PC-9 (cell line): ENCODE measurements around the gene ZFYVE27. TPM values are rescaled to one million over a fixed set of nuclear protein-coding genes. Genes with fewer than 3 reads are reported as not detected.

Experiments used
- BruUV-seq: library from RNA; stranded (reverse); fragments of 400-500 nt; replicated peaks from 2 replicates; lab custom pipeline; 2021; lab: Mats Ljungman, UMichigan
- CTCF ChIA-PET: fragments of 300-600 bp; sonication (Branson Sonifier 250); formaldehyde crosslinking; loops from one replicate; lab custom pipeline; 2022; ENCODE audit warnings: antibody characterized with exemption; lab: Charles Lee
- POLR2A ChIA-PET: fragments of 300-600 bp; sonication (Branson Sonifier 250); formaldehyde crosslinking; loops from one replicate; lab custom pipeline; 2022; ENCODE audit warnings: antibody characterized with exemption; ENCODE audit not compliant: unreplicated experiment; lab: Charles Lee
- DNase-seq, 2 experiments: peaks; one replicate each; pipeline versions ENCODE4 v3.0.0 to v3.0.0-alpha.2; 2015 to 2022; ENCODE audit warnings: mixed read lengths in 1 of 2
- H2AFZ ChIP-seq: fragments of 200-600 bp; sonication (generic); 2 replicates; pipeline ENCODE4 v1.8.1; 2017; ENCODE audit warnings: antibody characterized with exemption
- H3F3A ChIP-seq: fragments of 200-600 bp; sonication (generic); 2 replicates; pipeline ENCODE4 v1.8.1; 2017; ENCODE audit warnings: antibody characterized with exemption, mild to moderate bottlenecking, low read depth; ENCODE audit not compliant: insufficient read depth
- H3K27ac ChIP-seq: fragments of 200-600 bp; sonication (generic); 2 replicates; pipeline ENCODE4 v1.6.1; 2016; ENCODE audit warnings: mixed run types
- H3K27me3 ChIP-seq: fragments of 200-600 bp; sonication (generic); 2 replicates; pipeline ENCODE4 v1.6.1; 2016; ENCODE audit warnings: low read depth, mixed run types; ENCODE audit not compliant: insufficient read depth
- H3K36me3 ChIP-seq: fragments of 200-600 bp; sonication (generic); 2 replicates; pipeline ENCODE4 v1.6.1; 2016; ENCODE audit warnings: low read depth, mixed run types
- H3K4me1 ChIP-seq: fragments of 200-600 bp; sonication (generic); replicated peaks from 2 replicates; pipeline ENCODE4 v1.6.1; 2016; ENCODE audit warnings: mixed run types; ENCODE audit not compliant: insufficient read depth
- H3K4me2 ChIP-seq: fragments of 200-600 bp; sonication (generic); 2 replicates; pipeline ENCODE4 v1.6.1; 2017; ENCODE audit warnings: mixed run types
- H3K4me3 ChIP-seq: fragments of 200-600 bp; sonication (generic); 2 replicates; pipeline ENCODE4 v1.6.1; 2016; ENCODE audit warnings: mixed run types
- H3K79me2 ChIP-seq: fragments of 200-600 bp; sonication (generic); 2 replicates; pipeline ENCODE4 v1.6.1; 2017; ENCODE audit warnings: low read depth, mixed run types
- H3K9me2 ChIP-seq: fragments of 200-600 bp; sonication (generic); 2 replicates; pipeline ENCODE4 v1.8.1; 2017; ENCODE audit warnings: mild to moderate bottlenecking; ENCODE audit not compliant: insufficient read depth
- H3K9me3 ChIP-seq: fragments of 200-600 bp; sonication (generic); 2 replicates; pipeline ENCODE4 v1.8.1; 2016; ENCODE audit warnings: low read depth; ENCODE audit not compliant: insufficient read depth
- H4K20me1 ChIP-seq: fragments of 200-600 bp; sonication (generic); 2 replicates; pipeline ENCODE4 v1.8.1; 2017; ENCODE audit not compliant: insufficient read depth
- EZH2 ChIP-seq: fragments of 200-600 bp; sonication (generic); IDR thresholded peaks from 2 replicates; pipeline ENCODE4 v1.8.0; 2017; ENCODE audit warnings: antibody characterized with exemption, low read depth
- intact Hi-C: fragments of 100-400 bp; cut with micrococcal nuclease; formaldehyde crosslinking; loops from one replicate; pipeline ENCODE4 v1.10.0; 2022; ENCODE audit not compliant: unreplicated experiment
- total RNA-seq: library from RNA; stranded (reverse); gene quantifications from 2 replicates; pipeline ENCODE4 v1.2.3, GENCODE V29; 2021
- TF ChIP-seq, protein P1 (sequence below): fragments of 200-600 bp; sonication (generic); conservative IDR thresholded peaks from 2 replicates; pipeline ENCODE4 v1.6.1; 2017; ENCODE audit warnings: mixed run types, antibody characterized with exemption, mild to moderate bottlenecking, moderate library complexity

Gene ZFYVE27
- total RNA-seq, 1 experiment from 2014 or later, result 21.6 TPM

GRCh38 chr10:97763947-97764346 is 27.0 kb downstream of the ZFYVE27 start:
- intact Hi-C loops, result no loop called here
- H3K27ac ChIP-seq, result no peak overlapping the region
- no peaks in the 10 kb centered on the region for H4K20me1 ChIP-seq
- no peak overlapping the region for H3K4me3 ChIP-seq
- no peaks in the 10 kb centered on the region for H3K4me1 ChIP-seq
- H2AFZ ChIP-seq, result no peak overlapping the region
- TF ChIP-seq, protein P1, sequence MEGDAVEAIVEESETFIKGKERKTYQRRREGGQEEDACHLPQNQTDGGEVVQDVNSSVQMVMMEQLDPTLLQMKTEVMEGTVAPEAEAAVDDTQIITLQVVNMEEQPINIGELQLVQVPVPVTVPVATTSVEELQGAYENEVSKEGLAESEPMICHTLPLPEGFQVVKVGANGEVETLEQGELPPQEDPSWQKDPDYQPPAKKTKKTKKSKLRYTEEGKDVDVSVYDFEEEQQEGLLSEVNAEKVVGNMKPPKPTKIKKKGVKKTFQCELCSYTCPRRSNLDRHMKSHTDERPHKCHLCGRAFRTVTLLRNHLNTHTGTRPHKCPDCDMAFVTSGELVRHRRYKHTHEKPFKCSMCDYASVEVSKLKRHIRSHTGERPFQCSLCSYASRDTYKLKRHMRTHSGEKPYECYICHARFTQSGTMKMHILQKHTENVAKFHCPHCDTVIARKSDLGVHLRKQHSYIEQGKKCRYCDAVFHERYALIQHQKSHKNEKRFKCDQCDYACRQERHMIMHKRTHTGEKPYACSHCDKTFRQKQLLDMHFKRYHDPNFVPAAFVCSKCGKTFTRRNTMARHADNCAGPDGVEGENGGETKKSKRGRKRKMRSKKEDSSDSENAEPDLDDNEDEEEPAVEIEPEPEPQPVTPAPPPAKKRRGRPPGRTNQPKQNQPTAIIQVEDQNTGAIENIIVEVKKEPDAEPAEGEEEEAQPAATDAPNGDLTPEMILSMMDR, result no peak
- TF ChIP-seq EZH2, result no peak
- no peaks in the 10 kb centered on the region for H3K9me2 ChIP-seq
- no peak overlapping the region for H3K4me2 ChIP-seq
- H3K27me3 ChIP-seq, result no peaks in the 10 kb centered on the region
- BruUV-seq, result no TSS peak
- no peak for DNase-seq
- H3F3A ChIP-seq, result no peaks in the 10 kb centered on the region
- H3K9me3 ChIP-seq, result no peaks in the 10 kb centered on the region
- no peaks in the 10 kb centered on the region for H3K36me3 ChIP-seq
- ChIA-PET POLR2A (no interaction called here), CTCF (no interaction called here)
- H3K79me2 ChIP-seq, result no peaks in the 10 kb centered on the region

- Histone ChIP-seq H3K79me2 (no peaks in the 10 kb centered on the region), H3K9me3 (no peaks in the 10 kb centered on the region), H3K9me2 (no peaks in the 10 kb centered on the region), H3K4me2 (no peak overlapping the region), H3K4me1 (no peaks in the 10 kb centered on the region), H4K20me1 (no peaks in the 10 kb centered on the region), H3K27me3 (no peaks in the 10 kb centered on the region), H3K27ac (no peak overlapping the region), H3F3A (no peaks in the 10 kb centered on the region), H3K36me3 (no peaks in the 10 kb centered on the region), H3K4me3 (no peak overlapping the region), H2AFZ (no peak overlapping the region)
- TF ChIP-seq, protein P1, result no peak
- no peak for TF ChIP-seq EZH2
- DNase-seq, result no peak
- ChIA-PET POLR2A (no interaction called here), CTCF (no interaction called here)
- intact Hi-C loops, result no loop called here
- BruUV-seq, result no TSS peak
Measured at GRCh38 chr10:97764519-97764931, 27.6 kb downstream of the ZFYVE27 start.

DNA sequence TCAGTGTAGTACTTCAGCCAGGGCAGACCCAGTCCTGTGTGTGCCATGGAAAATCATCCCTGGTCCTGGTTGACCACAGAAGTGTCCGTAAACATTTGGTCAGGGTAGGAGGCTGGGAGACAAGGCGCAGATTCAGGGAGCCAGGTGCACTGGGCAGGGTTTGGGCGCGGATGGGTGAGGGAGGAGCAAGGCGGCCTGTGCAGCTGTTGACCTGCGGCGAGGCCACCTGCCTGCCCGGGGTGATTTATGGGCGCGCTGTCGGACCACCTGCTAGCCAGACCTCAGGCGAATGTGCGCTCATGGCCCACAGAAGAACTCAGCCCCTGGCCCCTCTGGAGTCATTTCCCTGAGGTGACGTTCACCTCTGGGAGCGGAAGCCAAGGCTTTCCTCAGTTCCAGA is 28.3 kb downstream of the ZFYVE27 start:
- DNase-seq, result no peak
- BruUV-seq, result no TSS peak
- intact Hi-C loops, result no loop called here
- Histone ChIP-seq H3K79me2 (no peaks in the 10 kb centered on the region), H3K36me3 (no peaks in the 10 kb centered on the region), H3K9me2 (no peaks in the 10 kb centered on the region), H3K9me3 (no peaks in the 10 kb centered on the region), H4K20me1 (no peaks in the 10 kb centered on the region), H3K4me1 (no peaks in the 10 kb centered on the region), H3K4me3 (no peak overlapping the region), H3F3A (no peaks in the 10 kb centered on the region), H2AFZ (no peak overlapping the region), H3K27ac (no peak overlapping the region), H3K4me2 (no peak overlapping the region), H3K27me3 (no peaks in the 10 kb centered on the region)
- ChIA-PET CTCF (no interaction called here), POLR2A (no interaction called here)
- no peak for TF ChIP-seq EZH2
- TF ChIP-seq, protein P1, result no peak
